ENCODE measurements around the gene BEND5.

Gene BEND5

GRCh38 chr1:48775831-48776392 lies 779 bp downstream of the BEND5 start:
- no peak for TF ChIP-seq MYC (IDR thresholded peaks at IDR 0.05; ENCODE audit: low read depth, low read length)
- no peak for TF ChIP-seq MAX (IDR thresholded peaks at IDR 0.05; ENCODE audit: low read depth, low read length)
- no peak for TF ChIP-seq POLR2A (IDR thresholded peaks at IDR 0.05; ENCODE audit: extremely low read depth, insufficient read length)
- TF ChIP-seq, protein P1, sequence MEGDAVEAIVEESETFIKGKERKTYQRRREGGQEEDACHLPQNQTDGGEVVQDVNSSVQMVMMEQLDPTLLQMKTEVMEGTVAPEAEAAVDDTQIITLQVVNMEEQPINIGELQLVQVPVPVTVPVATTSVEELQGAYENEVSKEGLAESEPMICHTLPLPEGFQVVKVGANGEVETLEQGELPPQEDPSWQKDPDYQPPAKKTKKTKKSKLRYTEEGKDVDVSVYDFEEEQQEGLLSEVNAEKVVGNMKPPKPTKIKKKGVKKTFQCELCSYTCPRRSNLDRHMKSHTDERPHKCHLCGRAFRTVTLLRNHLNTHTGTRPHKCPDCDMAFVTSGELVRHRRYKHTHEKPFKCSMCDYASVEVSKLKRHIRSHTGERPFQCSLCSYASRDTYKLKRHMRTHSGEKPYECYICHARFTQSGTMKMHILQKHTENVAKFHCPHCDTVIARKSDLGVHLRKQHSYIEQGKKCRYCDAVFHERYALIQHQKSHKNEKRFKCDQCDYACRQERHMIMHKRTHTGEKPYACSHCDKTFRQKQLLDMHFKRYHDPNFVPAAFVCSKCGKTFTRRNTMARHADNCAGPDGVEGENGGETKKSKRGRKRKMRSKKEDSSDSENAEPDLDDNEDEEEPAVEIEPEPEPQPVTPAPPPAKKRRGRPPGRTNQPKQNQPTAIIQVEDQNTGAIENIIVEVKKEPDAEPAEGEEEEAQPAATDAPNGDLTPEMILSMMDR (IDR thresholded peaks at IDR 0.05; ENCODE audit: low read depth, low read length) = no peak
- no peak for DNase-seq (ENCODE audit: low read depth)
- H3K4me3 ChIP-seq (ENCODE audit: low read depth, low read length) = no peak overlapping the region

DNA sequence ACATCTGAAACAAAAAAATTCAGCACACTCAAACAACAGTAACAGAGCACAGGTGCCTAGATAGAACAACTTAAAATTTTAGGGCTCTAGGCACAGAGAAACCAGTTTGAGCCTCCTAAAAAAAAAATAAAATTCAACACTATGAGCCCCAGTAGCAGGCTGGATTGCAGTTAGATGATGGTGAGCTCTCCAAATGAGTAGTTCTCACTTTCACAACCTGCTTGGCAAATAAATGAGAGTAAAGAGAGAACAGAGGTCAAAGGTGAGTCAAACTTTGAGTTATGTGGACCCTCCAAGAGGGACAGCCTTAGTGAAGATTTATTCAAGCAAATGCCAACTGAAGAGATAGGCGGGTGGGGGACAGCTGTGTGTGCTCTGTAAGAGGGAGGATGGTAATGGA lies 3.6 kb downstream of the BEND5 start:
- no peak overlapping the region for H3K4me3 ChIP-seq (ENCODE audit: low read depth, low read length)
- no peak for DNase-seq (ENCODE audit: low read depth)
- no peak for TF ChIP-seq MYC (IDR thresholded peaks at IDR 0.05; ENCODE audit: low read depth, low read length)
- no peak for TF ChIP-seq POLR2A (IDR thresholded peaks at IDR 0.05; ENCODE audit: extremely low read depth, insufficient read length)
- TF ChIP-seq, protein P1 (IDR thresholded peaks at IDR 0.05; ENCODE audit: low read depth, low read length) = no peak
- no peak for TF ChIP-seq MAX (IDR thresholded peaks at IDR 0.05; ENCODE audit: low read depth, low read length)

DNA sequence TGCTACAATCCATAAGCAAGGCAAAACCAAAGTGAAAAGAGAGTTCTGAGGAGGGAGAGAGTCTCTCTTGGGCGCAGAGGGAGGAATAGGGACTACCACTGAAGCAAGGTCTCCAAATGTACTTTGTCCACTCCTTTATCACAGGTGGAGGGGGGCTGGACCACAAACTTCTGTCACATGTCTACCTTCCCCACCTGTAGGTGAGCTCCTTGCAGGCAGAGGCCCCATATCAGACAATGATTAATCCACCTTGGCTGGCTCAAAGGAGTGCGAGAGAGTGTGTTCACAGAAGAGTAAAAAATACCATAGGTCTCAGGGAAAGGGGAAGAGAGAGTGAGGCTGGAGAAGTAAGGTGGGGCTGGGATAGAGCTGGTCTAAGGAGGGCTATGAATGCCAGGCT lies 4.5 kb downstream of the BEND5 start:
- TF ChIP-seq MYC (IDR thresholded peaks at IDR 0.05; ENCODE audit: low read depth, low read length) (no peak), POLR2A (IDR thresholded peaks at IDR 0.05; ENCODE audit: extremely low read depth, insufficient read length) (no peak), MAX (IDR thresholded peaks at IDR 0.05; ENCODE audit: low read depth, low read length) (no peak)
- TF ChIP-seq, protein P1 (IDR thresholded peaks at IDR 0.05; ENCODE audit: low read depth, low read length) = no peak
- no peak overlapping the region for H3K4me3 ChIP-seq (ENCODE audit: low read depth, low read length)
- DNase-seq (ENCODE audit: low read depth) = no peak

DNA sequence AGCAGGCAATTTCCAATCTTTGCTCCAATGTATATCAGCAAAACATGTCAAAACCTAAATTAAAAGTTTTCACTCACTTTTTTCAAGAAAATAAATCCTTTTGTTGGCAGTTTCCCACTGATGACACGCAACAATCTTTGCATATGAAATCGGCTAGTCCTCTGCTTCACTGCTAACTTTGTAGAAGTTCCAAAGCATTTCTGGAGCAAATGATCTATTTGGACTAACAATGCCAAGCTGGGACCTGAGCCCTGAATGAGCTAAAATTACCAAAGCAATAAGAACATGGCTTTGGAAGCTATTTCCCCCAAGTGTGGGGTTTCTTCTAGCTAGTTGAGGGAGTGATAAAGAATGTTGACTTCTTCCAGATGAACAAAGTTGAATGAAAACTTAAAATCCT lies 5.1 kb downstream of the BEND5 start:
- H3K4me3 ChIP-seq (ENCODE audit: low read depth, low read length) = no peak overlapping the region
- TF ChIP-seq, protein P1 (IDR thresholded peaks at IDR 0.05; ENCODE audit: low read depth, low read length) = no peak
- TF ChIP-seq MAX (IDR thresholded peaks at IDR 0.05; ENCODE audit: low read depth, low read length) (no peak), MYC (IDR thresholded peaks at IDR 0.05; ENCODE audit: low read depth, low read length) (no peak), POLR2A (IDR thresholded peaks at IDR 0.05; ENCODE audit: extremely low read depth, insufficient read length) (no peak)
- no peak for DNase-seq (ENCODE audit: low read depth)

DNA sequence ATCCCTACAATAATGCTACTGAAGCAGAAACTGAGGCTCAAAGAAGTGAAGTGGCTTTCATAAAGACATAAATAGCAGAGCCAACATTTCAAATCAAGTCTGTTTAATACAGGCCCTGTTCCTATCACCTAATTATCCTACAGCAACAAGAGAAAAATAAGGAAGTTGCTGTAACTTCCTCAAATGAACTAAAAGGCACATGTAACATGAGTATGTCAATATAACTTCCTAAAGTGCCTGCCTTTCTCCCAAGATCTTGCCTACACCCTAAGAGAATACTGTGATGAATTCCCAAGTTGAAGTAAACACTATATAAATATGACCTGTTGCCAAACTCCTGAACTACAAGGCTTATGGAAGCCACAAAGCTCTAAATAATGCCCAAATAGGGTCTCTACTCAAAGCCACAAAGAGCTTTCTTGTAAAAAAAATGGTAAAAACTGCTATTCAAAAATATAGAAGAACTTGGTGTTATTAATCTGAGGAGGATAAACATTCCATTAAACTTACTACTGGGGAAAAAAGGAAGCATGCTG lies 8.6 kb downstream of the BEND5 start:
- peak; percentile 45 for DNase-seq (ENCODE audit: low read depth)
- TF ChIP-seq MYC (IDR thresholded peaks at IDR 0.05; ENCODE audit: low read depth, low read length) (peak; percentile 63), POLR2A (IDR thresholded peaks at IDR 0.05; ENCODE audit: extremely low read depth, insufficient read length) (no peak), MAX (IDR thresholded peaks at IDR 0.05; ENCODE audit: low read depth, low read length) (peak; percentile 81)
- TF ChIP-seq, protein P1 (IDR thresholded peaks at IDR 0.05; ENCODE audit: low read depth, low read length) = no peak
- no peak overlapping the region for H3K4me3 ChIP-seq (ENCODE audit: low read depth, low read length)
